Measurements from ENCODE around the gene GET4. TPM values are rescaled to one million over a fixed set of nuclear protein-coding genes. Genes with fewer than 3 reads are reported as not detected.

The GET4 gene
- polyA plus RNA-seq, 3 donors = 33.6 to 64.9 (median 46.5) TPM

DNA sequence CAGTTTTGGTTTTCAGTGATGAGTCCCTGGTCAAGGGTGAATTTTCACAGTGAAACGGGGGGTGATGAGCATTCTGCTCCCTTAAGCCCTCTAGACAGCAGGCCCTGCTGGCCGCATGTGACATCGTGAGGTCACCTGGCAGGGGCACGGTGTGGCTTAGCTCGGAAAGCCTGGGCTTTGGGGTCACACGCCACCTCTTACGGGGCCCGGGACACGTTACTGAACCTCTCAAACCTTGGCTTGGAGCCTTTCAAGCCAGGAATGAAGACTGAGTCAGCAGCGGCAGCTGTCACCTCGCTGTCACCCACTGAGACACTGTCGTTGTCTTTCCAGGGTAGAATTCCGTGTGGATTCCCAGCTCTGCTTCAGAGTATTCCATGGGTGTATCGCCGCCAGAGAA lies 4.1 kb downstream of the GET4 start:
- no peak for DNase-seq (ENCODE audit: extremely low read depth in 1 of 11, low read depth in 9 of 11, low spot score in 4 of 11)

DNA sequence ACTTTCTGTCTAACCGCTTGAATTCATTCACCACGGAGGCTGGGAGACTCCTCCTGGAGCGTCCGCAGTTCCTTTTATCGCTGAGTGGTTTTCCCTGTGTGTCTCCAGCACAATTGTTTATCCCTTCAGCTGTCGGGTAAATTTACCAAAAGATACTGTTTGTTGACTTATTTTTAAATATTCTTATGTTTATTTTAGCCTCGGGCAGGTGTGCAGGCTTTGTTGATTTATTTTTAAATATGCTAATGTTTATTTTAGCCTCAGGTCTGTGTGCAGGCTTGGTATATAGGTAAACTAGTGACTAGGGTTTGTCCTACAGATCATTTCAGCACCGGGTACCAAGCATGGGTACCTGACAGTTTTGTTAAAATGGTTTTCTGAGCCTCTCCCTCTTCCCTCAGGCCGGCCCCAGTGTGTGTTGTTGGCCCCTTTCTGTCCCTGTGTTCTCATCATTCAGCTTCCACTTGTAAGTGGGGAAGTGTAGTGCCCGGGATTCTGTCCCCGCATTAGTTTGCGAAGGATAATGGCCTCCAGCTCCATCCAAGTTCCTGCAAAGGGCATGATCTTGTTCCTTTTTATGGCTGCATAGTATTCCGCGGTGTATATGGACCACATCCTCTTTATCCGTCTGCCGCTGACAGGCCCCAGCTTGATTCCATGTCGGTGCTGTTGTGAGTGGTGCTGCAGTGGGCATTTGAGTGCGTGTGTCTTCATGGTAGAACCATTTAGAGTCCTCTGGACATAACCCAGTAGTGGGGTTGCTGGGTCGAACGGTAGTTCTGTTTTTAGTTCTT lies 5.3 kb downstream of the GET4 start:
- DNase-seq (ENCODE audit: extremely low read depth in 1 of 11, low read depth in 9 of 11, low spot score in 4 of 11) = no peak

DNA sequence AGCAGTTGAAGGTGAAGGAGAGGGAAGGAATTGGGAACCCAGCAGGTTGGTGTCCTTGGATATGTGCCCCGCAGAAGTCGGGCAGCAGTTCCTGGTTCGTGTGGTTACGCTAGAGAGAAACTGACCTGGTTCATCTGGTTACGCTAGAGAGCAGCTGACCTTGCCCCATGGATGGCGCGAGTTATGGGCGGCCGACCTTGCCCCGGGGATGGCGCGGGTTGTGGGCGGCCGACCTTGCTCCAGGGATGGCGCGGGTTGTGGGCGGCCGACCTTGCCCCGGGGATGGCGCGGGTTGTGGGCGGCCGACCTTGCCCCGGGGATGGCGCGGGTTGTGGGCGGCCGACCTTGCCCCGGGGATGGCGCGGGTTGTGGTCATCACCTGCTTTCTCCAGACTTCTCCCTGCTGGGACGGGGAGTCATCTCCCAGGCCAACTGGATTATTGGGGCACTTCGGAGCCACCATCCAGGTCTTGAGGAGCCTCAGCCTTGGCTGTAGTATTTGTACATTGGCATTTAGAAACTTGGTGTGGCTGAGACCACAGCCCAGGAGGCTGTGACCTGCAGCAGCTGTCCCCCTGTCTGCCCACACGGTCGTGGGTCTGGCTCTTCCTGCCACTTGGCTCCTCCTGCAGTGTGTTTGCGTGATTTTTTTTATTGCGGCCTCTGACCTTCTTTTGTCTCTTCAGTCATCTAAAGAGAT lies 6.1 kb downstream of the GET4 start:
- DNase-seq (ENCODE audit: extremely low read depth in 1 of 11, low read depth in 9 of 11, low spot score in 4 of 11) = no peak

DNA sequence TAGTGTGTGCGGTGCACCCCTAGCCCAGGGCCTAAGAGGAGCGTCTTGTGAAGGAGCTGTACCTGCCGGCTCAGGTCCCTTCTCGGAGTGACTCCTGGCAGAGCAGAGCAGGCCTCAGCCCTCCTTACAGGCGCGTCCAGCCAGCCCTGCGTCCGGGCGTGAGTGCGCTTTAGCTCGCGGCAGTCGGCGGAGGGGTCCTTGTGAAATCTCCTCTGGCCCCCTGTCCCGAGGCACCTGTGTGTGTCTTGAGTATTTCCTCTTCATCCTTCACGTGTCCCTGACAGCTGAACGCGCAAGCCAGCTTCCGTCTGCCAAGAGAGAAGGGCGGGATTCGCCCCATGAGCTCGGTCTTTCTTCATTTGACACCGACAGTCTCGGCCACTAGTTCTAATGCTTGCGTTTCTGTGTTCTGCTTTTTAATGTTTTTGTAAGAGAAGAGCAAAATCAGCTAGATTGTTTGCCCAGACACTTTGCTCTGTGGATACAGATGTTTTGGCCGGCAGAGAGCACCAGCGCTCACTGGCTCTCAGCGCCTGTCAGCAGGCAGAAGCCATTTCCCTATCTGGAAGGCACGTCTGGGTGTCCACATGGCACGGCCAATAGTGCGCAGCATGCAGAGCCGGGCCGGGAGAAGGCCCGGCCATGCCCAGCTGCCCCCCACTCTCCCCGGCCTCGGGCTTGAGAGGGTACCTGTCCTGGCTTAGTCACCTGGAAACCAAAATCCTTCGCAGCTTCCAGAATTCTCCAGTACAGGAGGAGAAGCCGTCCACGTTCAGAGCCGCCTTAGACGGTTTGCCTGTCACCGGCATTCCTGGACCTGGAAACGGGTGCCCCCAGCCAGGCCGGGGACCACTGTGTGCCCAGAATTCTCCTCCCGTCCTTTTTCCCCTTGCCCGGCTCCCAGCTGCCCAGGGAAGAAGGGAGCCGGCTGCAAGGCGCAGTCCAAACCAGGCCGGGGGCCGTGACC lies 7.0 kb downstream of the GET4 start:
- DNase-seq (ENCODE audit: extremely low read depth in 1 of 11, low read depth in 9 of 11, low spot score in 4 of 11) = no peak

DNA sequence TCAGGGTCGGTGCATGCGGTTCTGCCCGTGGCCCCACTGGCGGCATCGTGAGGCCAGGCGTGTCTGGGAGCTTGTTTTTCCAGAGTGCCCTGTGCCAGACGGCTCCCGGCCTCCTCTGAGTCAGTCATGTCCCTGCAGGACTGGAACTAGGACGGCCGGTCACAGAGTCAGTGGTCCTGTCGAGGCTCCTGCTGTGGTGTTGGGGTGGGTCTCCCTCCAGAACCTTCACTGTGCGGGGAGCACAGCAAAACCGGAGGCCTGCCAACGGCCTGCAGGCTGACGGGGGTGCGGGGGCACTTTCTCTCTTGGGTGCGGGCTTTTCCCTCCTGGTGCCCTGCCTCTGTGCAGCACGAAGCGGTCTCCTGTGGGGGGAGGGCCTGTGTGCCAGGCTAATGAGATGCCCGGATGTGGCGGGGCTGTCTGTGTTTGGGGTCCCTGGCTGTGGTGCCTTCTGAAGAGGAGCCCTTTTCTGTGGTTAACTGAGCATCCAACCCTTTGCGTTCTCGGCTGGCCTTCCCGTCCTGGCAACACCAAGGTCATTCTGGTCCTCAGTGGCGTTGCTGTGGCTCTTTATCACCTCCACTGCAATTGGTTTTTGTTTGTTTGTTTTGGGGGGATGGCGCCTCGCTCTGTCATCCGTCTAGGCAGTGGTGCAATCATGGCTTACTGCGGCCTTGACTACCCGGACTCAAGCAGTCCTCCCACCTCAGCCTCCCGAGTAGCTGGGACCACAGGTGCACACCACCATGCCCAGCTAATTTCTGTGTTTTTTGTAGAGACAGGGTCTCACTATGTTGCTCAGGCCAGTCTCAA lies 8.0 kb downstream of the GET4 start:
- DNase-seq (ENCODE audit: extremely low read depth in 1 of 11, low read depth in 9 of 11, low spot score in 4 of 11) = no peak

DNA sequence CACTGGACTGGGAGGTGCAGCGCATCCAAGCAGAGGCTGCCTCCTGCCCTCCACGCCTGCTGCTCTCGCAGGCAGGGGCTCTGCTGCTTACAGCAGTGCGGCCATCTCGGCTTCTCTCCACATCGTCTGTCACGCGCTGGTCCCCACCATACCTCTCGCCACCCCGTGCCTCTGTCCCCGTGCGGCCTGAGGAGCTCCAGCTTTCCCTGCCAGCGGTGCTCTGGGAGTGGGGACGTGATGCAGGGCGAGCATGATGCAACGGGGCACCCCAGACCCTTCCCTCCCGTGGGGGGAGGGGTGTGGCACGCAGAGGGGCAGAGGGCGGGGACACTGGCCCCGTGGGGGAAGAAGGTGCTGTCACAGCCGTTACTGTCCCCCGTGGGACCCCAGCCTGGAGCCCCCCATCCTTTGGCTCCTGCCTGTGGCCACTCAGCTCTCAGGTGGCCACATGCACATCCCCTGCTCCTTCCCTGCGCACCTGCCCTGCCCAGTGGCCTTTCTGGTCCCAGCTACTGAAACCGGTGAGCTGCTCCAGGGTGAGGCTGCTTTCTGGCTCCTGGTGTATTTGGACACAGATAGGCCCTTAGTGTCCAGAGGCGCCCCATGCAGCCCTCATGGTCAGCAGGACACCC lies 9.0 kb downstream of the GET4 start:
- DNase-seq (ENCODE audit: extremely low read depth in 1 of 11, low read depth in 9 of 11, low spot score in 4 of 11) = no peak

DNA sequence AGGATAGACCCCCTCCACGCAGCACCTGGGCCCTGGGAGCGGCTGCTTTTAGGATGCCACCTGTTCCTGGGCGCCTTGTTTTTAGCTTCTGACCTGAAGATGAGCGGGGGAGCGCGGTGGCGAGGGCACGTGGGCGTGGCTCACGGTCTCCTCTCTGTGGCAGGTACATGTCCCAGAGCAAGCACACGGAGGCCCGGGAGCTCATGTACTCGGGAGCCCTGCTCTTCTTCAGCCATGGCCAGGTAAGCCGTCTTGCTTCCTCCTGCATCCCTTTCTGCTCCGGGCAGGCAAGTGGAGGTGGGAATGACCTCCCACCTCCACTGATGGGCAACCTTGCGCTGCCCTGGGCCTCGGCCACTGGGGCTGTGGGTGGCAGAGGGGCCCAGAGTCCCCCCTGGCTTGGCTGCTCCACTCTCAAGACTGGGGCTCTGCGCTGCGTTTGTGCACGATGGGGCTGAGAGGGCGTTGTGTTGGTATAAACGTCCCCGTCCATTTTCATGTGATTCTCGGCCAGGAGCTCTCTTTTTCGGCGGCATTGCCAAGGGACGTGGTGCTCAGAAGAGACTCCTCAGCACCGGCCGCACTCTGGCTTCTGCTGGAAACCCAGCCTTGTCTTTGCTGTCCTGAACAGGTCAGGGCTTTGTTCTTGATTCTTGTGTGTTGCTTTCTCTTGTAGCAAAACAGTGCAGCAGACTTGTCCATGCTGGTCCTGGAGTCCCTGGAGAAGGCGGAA lies 9.7 kb downstream of the GET4 start:
- DNase-seq (ENCODE audit: extremely low read depth in 1 of 11, low read depth in 9 of 11, low spot score in 4 of 11) = no peak

DNA sequence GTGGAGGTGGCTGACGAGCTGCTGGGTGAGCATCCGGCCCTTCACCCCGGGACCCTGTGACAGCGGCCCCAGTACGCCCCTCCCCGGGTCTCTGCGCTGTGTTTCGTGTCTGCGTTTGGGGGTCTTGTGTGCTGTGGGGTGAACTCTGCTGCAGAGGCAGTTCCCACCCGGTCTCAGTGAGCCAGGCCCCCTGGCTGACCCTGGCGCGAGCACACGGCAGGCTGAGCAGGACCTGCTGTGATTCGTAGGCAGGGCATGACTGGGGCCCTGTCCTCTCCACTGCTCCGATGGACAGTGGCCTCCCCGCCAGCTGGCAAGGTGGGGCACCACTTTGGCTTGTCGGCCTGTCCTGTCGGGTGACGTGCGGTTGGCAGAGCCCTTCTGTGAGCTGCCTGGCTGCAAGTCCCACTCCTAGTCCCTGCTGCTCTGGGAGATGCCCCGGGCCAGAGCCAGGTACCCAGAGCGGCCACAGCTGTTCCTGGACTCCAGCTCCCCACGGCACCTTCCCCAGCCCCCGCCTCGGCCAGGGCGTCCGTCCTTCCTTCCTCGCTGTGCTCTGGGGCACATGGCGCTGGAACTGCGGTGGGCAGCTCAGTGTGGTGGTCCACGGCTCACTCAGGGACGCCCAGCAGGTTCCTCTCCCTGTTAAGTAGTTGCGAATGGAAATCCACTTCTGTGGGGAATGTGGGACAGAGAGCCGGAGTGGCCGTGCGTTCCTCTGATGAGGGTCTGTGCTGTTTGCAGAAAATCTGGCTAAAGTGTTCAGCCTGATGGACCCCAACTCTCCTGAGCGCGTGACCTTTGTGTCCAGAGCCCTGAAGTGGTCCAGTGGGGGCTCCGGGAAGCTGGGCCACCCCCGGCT lies 10.5 kb downstream of the GET4 start:
- no peak for DNase-seq (ENCODE audit: extremely low read depth in 1 of 11, low read depth in 9 of 11, low spot score in 4 of 11)

DNA sequence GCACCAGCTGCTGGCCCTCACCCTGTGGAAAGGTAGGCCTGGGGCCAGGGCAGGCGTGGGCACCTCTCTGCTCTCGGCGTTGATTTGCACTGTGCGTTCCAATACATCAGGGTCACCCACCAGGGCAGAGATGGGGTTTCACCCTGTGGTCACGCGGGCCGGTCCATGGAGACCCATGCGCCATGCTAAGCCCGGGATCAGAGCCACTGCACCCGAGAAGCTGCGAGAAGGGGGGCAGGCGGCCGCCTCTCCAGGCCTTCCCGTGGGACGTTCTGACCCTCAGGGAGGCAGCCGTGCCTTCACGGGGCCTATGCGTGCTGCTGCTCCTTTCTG lies 11.1 kb downstream of the GET4 start:
- no peak for DNase-seq (ENCODE audit: extremely low read depth in 1 of 11, low read depth in 9 of 11, low spot score in 4 of 11)

DNA sequence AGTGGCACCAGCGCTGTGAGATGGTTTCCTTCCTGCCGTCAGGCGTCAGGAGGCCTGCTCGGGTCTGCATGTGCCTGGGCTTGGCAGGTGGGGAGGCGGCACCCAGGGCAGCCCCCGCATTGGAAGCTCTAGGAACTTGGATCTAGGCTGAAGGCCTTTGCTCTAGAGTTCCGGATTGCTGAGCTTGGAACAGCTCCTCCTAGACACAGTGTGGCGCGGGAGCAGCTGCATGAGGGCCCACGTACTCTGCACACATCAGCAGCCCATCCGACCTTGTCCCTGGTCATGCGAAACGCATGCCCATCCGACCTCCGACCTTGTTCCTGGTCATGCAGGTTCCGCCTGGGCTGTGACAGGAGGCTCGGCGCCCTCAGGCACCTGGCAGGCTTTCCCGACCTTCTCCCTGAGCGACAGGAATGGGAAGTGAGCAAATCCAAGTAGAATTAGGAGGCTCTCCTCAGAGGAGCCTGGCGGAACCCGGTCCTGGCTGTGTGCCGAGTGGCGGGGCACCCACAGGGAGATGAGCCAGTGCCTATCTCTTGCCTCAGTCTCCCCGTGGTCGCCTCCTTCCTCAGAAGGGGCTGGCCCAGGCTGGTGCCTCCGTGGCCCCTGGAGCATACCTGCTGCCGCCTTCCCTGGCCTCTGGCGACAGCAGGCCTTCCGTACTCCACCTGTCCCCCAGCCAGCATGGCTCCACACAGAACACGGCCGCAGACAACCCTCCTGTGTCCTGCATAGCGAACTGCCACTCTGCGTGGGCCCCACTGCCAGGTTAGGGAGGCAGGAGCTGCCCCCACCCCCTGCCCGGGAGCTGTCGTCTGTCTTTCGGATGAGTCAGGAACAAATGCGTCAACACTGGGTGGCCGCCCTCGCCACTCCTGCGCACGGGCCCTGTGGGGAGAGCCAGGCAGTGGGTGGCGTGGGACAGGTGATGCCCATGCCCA lies 12.0 kb downstream of the GET4 start:
- DNase-seq (ENCODE audit: extremely low read depth in 1 of 11, low read depth in 9 of 11, low spot score in 4 of 11) = no peak

DNA sequence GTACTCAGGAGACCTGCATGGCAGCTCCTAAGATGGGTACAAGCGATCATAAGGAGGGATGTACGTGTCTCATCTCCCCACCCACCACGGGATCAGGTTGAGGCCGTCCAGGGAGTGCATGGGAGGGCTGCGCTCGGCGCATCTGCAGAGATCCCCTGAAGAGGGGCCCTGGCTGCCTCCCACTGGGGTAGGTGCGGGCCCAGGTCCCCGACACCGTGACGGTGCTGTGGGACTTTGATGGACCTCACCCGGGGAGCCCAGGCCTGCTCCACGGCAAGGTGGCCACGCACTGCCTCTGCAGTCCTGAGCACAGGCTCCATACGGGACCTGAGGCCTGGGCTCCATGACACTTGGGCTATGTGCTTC lies 12.7 kb downstream of the GET4 start:
- no peak for DNase-seq (ENCODE audit: extremely low read depth in 1 of 11, low read depth in 9 of 11, low spot score in 4 of 11)

DNA sequence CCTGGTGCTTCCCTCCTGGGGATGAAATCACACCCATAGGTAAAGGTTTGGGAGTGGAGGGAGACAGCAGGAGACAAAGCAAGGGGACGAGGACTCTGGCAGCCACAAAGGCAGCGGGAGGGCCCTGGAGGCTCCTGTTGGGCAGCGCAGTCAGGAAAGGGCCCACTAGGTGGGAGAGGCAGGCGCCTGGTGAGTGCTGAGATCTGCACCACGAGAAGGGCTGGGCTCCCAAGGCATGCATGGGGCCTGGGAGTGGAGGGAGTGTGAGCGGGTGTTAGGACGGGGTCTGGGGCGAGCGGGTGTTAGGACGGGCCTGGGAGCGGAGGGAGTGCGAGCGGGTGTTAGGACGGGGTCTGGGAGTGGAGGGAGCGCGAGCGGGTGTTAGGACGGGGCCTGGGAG lies 13.0 kb downstream of the GET4 start:
- no peak for DNase-seq (ENCODE audit: extremely low read depth in 1 of 11, low read depth in 9 of 11, low spot score in 4 of 11)

DNA sequence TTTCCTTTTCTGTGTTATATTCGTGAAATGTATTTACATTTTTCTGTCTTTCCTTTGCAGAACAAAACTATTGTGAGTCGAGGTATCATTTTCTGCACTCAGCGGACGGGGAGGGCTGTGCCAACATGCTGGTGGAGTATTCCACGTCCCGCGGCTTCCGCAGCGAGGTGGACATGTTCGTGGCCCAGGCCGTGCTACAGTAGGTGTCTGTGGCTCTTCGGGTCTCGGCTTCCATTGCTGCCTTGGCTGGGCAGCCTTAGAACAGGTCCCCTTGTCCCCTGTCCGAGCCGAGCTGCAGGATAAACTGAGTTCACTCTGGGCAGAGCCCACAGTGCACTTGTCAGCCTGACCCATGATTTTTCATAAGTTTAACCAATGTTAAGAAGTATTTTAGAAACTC lies 14.5 kb downstream of the GET4 start:
- DNase-seq (ENCODE audit: extremely low read depth in 1 of 11, low read depth in 9 of 11, low spot score in 4 of 11) = no peak

DNA sequence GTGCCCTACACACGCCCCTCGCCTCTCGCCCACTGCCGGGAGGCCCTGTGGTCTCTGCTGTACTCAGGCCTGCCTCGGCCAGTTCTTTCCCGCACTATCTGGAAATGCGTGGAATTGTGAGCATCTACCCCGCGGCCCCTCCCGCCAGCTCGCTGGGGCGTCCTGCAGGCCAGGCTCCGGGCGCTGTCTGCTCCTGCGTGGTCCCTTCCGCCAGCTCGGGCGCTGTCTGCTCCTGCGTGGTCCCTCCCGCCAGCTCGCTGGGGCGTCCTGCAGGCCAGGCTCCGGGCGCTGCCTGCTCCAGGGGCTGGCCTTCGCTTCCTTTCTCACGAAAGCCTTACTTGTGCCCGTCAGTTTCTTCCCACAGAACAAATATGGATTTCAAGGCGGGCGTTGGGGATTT lies 14.9 kb downstream of the GET4 start:
- DNase-seq (ENCODE audit: extremely low read depth in 1 of 11, low read depth in 9 of 11, low spot score in 4 of 11) = no peak

DNA sequence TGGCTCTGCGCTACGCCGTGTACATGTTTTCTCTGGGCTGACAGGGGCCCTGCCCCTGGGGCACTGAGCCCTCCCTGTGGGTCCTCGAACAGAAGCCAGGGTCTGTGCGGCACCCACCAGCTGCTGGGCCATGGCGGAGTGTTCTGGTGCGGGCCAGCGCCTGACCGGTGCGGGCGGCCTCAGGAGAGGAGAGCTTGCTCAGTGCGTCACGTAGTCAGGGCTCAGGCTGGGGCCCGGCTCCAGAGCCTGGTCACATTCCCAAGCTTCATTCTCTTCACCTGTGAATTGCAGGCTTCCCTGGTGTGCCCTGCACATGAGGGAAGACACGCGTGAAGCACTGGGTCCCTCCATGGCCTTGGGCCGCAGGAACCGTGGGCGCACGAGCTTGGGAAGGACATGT lies 15.5 kb downstream of the GET4 start:
- DNase-seq (ENCODE audit: extremely low read depth in 1 of 11, low read depth in 9 of 11, low spot score in 4 of 11) = no peak
